IPS-NIHi7 (cell line): ENCODE data around the gene DPF3.

Source experiments
- DNase-seq: peaks from one replicate; pipeline ENCODE4 v3.0.0; 2012; ENCODE audit warnings: mixed read lengths; ENCODE audit errors: extremely low spot score

The DPF3 gene

GRCh38 chr14:72742838-72743195 lies 151.1 kb downstream of the DPF3 start:
- DNase-seq = peak; percentile 4

DNA sequence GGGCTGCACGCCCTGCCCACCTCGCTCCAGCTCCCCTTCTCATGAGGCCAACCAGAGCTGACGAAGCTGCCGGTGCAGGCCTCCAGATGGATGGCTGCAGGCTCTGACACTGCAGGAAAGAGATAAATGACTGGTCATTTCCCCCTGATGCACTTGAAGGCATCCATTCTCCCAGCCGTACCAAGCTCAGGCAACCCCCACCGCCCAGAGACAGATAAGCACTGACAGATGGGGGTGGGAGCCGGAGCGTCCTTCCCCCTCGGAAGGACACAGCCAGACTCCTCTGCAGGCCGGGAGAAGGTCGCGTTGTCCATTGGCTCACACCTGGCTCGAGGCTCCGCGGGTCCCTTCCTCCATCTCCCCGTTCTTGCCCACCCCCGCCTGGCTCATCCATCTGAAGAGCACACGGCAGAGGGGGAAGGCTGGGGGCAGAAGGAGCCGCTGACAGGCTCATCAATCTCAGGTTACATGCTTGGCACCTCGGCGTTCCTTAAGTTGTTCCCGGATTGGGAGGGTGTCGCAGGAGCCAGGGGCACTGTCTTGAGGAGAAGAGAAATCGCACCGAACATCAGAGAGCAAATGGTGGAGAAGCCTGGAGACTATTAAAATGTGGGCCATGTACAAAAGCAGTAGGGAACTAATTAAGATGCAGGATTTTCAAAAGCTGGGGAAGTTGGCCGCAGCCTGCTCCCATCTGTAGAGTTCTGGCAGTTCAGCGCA lies 151.6 kb downstream of the DPF3 start:
- no peak for DNase-seq

GRCh38 chr14:72741826-72742117 lies 152.1 kb downstream of the DPF3 start:
- no peak for DNase-seq

DNA sequence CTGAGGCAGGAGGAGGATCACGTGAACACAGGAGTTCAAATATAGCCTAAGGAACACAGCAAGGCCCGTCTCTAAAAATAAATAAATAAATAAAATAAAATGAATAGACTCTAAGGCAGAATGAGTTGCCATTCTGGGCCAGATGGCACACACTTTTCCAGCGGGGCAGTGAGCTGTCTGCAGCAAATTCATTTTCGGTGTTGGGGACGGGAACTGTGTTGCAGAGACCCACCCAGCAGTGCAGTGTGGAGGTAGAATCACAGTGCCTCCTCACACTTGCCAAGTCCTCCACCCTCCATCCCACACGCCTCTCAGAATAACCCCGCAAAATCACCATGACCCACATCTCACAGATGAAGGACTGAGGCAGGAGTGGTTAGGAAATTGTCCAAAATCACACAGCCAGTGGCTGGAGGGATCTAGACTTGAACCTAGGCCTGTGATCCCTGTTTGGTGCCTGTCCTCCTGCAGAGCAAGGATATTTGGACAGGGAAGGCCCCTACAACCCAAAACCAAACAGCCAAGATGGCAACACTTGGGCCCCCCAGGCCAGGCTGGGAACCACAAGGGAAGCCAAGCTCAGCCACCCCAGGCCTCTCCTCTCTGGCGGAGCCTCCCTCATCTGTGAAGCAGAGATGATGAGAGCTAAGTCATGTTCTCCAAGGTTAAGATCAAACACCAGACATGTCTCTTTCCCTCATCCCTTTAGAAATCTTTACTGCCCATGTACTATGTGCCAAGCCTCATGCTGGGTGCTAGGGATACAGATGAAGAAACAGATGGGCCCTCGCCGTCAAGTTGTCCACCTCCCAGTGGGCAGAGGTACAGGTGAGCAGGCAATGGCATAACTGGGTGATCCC lies 152.7 kb downstream of the DPF3 start:
- no peak for DNase-seq

DNA sequence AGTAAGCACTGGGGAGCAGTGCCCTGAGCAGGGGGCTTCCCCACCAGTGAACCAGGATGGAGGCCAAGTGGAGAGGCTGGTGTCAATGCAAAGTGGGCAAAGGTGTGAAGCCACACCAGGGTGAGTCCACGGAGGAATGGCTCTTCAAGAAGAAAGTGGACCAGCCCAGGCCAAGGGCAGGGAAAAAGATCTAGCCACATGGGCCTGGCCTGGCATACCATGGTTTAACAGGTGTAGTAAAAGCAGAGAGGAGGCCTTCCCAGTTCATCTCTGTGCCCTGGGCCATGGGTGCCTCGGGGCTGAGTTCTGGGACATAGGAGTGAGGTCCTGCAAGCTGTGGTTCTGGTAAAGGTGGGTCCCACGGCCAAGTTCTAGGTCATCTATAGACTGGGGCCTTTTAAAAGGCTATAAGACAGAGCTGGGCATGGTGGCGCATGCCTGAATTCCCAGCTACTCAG lies 153.4 kb downstream of the DPF3 start:
- no peak for DNase-seq

DNA sequence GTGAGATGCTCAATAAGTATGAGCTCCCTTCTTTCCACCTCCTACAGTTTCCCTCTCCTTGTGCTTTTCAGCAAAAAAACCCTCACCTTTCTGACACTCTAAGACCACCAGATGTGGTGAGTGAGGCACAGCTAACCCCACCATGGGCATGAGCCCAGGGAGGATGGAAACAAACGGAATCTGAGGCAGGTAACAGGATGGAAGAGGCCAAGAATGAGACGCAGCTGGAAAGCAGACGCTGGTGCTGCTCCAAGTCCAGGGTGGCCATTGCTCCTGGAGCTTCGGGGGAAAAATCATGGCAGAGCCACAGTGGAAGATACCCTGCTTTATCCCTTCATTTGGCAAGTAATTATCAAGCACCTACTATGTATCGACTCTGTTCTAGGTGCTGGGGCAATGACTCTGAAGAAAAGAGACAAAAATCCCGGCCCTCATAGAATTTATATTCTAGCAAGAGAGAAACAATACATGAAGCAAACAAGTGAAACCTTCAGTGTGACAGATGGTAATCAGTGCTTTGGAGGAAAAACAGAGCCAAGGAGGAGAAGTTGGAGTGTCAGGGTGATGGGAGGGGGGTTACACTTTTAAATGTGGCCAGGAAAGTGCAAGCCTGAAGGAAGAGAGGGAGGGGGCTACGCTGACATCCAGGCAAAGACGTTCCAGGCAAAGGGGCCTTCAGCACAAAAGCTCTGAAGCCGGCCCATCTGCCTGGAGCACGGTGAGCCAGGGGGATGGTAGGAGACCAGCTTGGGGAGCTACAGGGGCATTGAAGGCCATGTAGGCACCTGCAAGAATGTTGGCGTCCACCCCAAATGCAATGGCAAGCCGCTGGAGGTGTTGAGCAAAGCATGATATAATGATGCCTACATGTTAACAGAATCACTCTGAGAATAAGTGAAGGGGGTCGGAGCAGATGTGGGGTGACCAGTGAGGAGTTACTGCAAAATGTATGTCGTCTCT lies 154.2 kb downstream of the DPF3 start:
- no peak for DNase-seq

GRCh38 chr14:72738161-72738611 lies 155.7 kb downstream of the DPF3 start:
- DNase-seq = no peak

- no peak for DNase-seq
These were observed 156.3 kb downstream of the DPF3 start for GRCh38 chr14:72737560-72737943.

DNA sequence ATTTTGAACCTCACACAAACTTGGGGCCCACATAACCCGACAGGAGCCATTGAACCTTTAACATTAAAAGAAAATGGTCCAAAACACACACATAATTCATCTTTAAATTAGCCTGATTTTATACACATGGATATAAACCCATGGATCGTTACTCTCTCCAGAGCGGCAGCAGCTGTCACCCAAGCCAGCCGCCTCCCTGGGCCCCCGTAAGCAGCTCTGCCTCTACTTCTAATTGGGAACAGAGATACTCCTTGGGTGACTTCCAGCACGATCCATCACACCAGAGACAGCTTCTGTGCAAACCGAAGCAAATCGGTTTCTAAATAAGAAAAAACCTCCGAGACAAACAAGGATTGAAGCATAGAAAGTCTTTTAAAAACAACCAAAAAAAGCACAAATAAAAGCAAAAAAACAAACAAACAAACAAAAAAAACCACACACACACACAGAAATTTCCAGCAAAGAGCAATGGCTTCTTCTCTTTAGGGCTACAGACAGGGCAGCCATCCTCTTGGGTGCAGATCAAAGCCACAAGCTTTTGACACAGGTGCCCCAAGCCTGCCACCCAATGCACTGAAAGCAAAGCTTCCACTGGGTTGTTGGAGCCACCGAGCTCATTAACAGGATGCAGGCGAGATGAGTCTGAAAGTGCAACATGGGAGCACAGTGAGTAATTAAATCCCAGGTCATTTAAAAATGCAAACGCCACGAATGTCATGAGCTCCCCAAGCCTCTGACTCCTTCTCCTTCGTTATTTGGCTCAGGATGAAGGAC lies 156.9 kb downstream of the DPF3 start:
- DNase-seq = no peak

- no peak for DNase-seq
These were observed 157.6 kb downstream of the DPF3 start for GRCh38 chr14:72736308-72736707.

DNA sequence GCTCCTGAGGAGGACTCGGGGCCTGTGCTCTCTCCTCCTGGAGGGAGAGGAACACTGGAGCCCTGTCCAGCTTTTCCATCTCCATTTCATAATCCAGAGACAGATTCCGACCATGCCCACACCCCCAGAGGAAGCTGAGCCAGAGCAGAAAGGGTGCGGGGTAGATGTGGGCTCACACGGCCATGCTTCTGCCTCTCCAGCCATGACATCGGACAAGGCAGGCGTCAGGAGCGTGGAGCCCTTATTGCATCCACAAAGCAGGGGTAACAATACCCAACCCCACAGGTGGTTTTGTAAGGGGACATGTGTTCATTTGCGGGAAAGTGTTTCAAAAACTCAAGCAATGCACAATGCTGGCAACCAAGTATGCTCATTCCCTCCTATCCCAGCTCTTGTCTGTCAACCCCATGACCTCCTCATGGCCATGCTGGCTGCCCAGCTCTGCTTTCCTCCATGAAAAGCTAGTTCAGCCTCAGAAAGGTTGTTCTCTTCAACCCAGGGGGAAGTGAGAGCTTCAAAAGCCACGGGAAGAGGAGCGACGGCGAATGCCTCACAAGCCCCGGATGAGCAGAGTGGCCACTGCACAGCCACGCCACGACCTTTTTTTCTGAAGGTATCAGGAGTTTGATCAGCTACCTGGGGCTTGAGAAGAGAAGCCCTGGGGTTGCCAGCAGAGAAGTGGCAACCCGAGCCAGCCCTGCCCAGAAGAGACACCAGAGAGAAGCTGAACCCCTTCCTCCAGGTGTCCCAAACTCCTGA lies 161.7 kb downstream of the DPF3 start:
- DNase-seq = no peak

DNA sequence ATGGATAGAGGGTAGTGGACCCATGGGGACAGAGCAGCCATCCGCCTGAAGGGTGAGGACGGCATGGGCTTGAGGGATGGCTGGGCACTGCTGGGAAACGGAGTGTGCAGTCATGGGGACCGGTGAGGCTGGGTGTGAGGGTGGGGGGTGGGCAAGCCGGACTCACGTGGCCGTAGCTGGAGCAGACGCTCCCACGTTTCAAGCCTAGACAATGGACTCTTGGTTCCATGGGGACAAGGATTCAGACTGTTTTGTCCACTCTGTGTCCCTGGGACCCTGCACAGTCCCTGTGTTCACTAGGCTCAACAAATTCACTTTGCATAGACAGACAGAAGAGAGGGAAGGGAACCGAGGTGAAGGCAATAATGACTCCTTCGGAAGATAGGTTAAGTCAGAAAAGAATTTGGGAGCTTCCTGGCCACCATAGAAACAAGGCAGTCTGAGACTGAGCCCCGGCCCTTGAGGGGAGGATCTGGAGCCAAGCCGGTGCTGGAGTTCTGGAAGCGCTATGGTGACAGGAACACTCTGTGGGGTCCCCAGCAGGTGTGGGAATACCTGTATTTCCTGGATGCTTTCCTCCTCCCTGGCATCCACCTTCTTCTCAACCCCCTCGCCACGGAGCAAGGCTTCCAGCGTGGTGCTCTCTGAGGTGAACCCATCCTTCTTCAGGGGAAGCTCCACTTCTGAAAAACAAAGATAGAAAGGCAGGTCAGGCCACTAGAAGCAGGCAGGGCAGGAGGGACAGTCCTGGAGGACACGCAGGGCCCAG lies 162.5 kb downstream of the DPF3 start:
- no peak for DNase-seq

GRCh38 chr14:72730468-72730867 lies 163.4 kb downstream of the DPF3 start:
- DNase-seq = no peak

GRCh38 chr14:72726444-72726843 lies 167.5 kb downstream of the DPF3 start:
- DNase-seq = no peak

DNA sequence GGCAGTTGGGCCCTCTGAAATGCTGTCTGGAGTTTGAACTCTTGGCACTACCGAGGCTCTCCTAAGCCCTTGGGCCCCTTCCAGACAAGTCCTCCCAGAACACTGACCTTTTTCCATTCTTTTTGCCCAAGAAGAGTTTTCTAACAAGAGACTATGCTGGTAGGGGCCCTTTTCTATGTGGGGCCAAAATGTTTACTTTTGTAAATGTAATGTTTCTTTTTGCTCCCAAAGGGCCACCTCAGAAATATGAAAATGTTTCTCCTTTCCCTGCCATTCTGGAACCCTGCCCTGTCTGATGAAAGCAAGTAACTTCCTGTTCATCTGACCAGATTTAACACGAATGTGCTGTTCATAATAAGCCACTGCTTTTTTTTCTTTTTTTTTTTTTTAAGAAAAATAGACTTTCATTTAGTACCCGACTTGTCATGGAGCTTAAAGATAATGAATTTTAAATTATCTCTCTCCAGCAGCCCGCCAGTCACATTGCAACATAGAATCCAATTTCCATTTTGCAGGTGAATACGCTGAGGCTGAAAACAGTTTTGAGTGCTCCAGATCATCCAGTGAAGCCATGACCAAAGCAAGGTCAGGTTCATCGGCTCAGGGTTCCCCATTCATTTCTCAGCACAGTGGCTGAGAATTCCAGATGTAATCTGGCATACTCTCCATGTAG lies 169.9 kb downstream of the DPF3 start:
- DNase-seq = no peak

DNA sequence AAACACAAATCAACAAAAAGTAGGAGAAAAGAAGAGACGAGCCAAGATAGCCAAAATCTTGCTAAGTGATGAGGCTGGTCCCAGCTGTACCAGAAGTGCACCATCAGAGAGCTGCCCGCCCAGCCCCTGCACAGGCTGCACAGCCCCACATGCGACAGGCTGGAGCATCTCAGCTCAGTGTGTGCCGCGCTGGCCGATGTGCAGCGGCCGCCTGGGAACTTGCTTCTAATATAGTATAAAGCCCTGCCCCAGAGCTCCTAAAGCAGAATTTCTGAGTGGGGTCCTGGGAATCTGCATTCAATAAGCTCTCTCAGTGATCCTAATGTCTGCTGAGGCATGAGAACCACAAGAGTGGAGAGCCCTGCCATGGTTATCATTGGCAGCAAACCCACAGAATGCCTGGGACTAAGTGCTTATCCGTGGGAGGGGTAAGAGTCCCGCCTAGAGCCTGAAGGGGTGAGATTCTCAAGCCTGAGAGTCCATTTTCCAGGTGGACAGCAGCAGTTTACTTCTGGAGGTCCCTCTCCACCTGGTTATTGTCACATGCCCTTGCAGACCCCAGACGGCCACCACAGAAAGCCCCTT lies 171.6 kb downstream of the DPF3 start:
- DNase-seq = no peak

- DNase-seq = no peak
These were observed 172.8 kb downstream of the DPF3 start for GRCh38 chr14:72721083-72721482.

GRCh38 chr14:72717220-72717619 lies 176.7 kb downstream of the DPF3 start:
- DNase-seq = no peak

GRCh38 chr14:72716476-72716875 lies 177.4 kb downstream of the DPF3 start:
- no peak for DNase-seq
